ENCODE measurements around the gene TBCE. TPM values are rescaled to one million over a fixed set of nuclear protein-coding genes. Genes with fewer than 3 reads are reported as not detected.
"Not testable (repeated sequence)": the region's sequence is repeated elsewhere in the genome, so short reads cannot be mapped to it uniquely, and the experiment has no call there.

The TBCE gene
- polyA plus RNA-seq, 6 donors from 2014 or later, result 8.5 to 23.7 (median 13.3) TPM

DNA sequence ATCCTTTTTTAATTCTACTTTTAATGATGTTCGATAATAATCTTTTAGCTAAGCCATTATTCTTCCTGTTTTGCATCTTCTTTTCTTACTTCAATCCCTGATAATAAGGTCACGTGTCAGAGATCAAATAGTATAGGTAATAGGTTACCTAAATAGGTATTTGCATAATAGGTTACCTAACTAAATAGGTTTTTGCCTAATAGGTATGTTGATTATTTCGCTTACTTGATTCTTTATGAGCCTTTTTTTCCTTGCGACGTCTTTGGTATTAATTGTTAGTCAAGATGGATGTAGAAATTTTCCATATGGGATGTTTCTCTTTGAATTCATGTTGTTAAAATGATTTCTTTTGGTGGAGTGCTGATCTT is 36.3 kb upstream of the TBCE start:
- DNase-seq (no peak), ATAC-seq (ENCODE audit: low read depth in 2 of 2) (no peak)
- H3K4me3 Mint-ChIP-seq, result peak overlapping the region in 2 of 8 donors; percentile 4 to 42
- H3K36me3 Mint-ChIP-seq, result peaks cover 0 to 9% of the 10 kb centered on the region in 2 donors
- H3K27ac Mint-ChIP-seq, result peak overlapping the region in 2 of 6 donors; percentile 69 to 77
- peaks cover 16 to 40% (median 35%) of the 10 kb centered on the region in 3 donors for H3K4me1 Mint-ChIP-seq
- H3K9me3 Mint-ChIP-seq, result no peaks in the 10 kb centered on the region
- H3K27me3 Mint-ChIP-seq, result no peaks in the 10 kb centered on the region

DNA sequence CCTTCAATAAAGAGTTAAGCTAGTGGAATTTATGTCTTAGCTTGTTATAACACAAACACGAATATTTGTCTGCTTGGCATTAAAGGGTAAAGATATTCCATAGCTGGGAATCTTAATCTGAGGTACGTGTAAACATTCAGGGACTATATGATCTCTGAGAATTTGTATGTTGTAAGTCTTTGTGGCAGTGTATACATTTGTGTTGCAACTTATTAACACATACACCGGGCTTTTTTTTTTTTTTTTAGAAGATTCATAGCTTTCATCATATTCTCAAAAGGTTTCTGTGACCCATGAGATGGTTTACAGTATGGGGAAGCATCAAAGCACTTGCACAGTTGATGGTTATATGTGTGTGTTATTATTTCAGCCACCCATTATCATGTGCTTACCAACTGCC is 35.8 kb upstream of the TBCE start:
- H3K27ac Mint-ChIP-seq, result peak overlapping the region in 1 of 6 donors; percentile 77
- H3K4me1 Mint-ChIP-seq, result peaks cover 11 to 35% (median 30%) of the 10 kb centered on the region in 3 donors
- peaks cover 0 to 7% of the 10 kb centered on the region in 2 donors for H3K36me3 Mint-ChIP-seq
- no peaks in the 10 kb centered on the region for H3K9me3 Mint-ChIP-seq
- no peak for ATAC-seq (ENCODE audit: low read depth in 2 of 2)
- no peak for DNase-seq
- H3K4me3 Mint-ChIP-seq, result peak overlapping the region in 2 of 8 donors; percentile 8 to 42
- H3K27me3 Mint-ChIP-seq, result no peaks in the 10 kb centered on the region

DNA sequence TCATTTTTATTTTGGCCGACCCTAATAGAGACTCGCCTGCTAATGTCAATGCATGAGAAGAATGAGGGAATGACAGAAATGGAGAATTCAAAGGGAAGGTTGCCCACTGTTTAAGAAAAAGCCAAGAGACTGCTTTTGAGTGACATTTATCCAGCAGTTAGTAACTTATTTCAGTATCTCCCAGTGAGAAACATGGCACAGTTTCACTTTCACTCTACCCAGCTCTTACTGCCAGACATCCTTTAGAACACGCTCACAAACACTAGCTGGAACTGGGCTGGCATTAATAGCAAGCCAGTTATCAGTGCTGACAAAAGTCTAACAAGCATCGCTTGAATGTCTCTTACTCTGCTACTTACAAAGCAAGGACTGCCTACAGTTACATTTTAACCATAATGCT is 30.3 kb upstream of the TBCE start:
- no peaks in the 10 kb centered on the region for H3K9me3 Mint-ChIP-seq
- peak overlapping the region in 3 of 8 donors; percentile 10 to 34 (median 12) for H3K4me3 Mint-ChIP-seq
- no peaks in the 10 kb centered on the region for H3K27me3 Mint-ChIP-seq
- peaks cover 10 to 39% (median 29%) of the 10 kb centered on the region in 3 donors for H3K4me1 Mint-ChIP-seq
- DNase-seq (no peak), ATAC-seq (ENCODE audit: low read depth in 2 of 2) (peak; percentile 61 to 75)
- no peaks in the 10 kb centered on the region for H3K36me3 Mint-ChIP-seq
- peak overlapping the region in 4 of 6 donors; percentile 1 to 82 (median 42) for H3K27ac Mint-ChIP-seq

DNA sequence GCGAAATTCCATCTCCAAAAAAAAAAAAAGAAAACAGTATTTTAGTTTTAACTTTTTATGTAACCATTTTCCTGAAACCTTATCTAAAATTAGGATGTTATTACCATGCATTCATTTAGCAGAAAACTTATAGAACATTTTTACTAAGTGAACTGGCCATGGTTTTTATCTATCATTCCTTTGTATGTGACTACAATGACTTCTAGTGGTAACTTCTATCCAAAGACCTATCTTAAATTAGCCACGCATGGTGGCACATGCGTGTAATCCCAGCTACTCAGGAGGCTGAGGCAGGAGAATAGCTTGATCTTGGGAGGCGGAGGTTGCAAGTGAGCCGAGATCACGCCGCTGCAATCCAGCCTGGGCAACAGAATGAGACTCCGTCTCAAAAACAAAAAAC is 27.5 kb upstream of the TBCE start:
- peak overlapping the region in 2 of 6 donors; percentile 60 for H3K27ac Mint-ChIP-seq
- no peak for ATAC-seq (ENCODE audit: low read depth in 2 of 2)

DNA sequence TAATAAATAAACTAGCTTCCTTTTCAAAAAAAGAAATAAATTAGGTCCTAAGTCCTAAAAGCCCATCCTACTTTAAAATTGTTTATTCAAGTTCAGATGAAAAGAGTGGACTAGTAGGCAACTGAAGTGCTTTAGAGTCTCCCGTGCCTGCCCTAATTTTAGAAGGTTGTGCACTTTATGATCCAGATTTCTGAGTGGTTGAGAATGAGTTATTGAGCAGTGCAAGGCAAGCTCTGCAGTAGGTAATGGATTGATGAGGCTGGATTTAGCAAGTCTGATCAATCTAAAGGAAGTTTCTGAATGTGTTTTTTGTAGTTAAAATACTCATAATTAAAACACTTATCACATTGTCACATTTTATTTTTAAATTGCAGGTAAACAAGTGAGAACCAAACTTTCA is 25.9 kb upstream of the TBCE start:
- H3K27ac Mint-ChIP-seq, result peak overlapping the region in 1 of 6 donors; percentile 30
- no peak for ATAC-seq (ENCODE audit: low read depth in 2 of 2)
- H3K9me3 Mint-ChIP-seq, result no peaks in the 10 kb centered on the region
- peaks cover 12 to 15% (median 13%) of the 10 kb centered on the region in 3 donors for H3K4me1 Mint-ChIP-seq
- peaks cover 10 to 25% of the 10 kb centered on the region in 2 donors for H3K36me3 Mint-ChIP-seq
- no peak for DNase-seq
- no peaks in the 10 kb centered on the region for H3K27me3 Mint-ChIP-seq
- no peak overlapping the region for H3K4me3 Mint-ChIP-seq

More for the DNA sequence above, 27.5 kb upstream of the TBCE start:
- Mint-ChIP-seq H3K27me3 (no peaks in the 10 kb centered on the region), H3K36me3 (peaks cover 6 to 12% of the 10 kb centered on the region in 2 donors), H3K9me3 (no peaks in the 10 kb centered on the region), H3K4me3 (no peak overlapping the region), H3K4me1 (peaks cover 6 to 18% (median 12%) of the 10 kb centered on the region in 3 donors)
- no peak for DNase-seq

DNA sequence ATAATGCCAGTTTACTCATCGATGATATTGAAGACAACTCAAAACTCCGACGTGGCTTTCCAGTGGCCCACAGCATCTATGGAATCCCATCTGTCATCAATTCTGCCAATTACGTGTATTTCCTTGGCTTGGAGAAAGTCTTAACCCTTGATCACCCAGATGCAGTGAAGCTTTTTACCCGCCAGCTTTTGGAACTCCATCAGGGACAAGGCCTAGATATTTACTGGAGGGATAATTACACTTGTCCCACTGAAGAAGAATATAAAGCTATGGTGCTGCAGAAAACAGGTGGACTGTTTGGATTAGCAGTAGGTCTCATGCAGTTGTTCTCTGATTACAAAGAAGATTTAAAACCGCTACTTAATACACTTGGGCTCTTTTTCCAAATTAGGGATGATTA is 25.2 kb upstream of the TBCE start:
- Mint-ChIP-seq H3K27me3 (no peaks in the 10 kb centered on the region), H3K36me3 (peaks cover 10 to 25% of the 10 kb centered on the region in 2 donors), H3K4me1 (peaks cover 6 to 9% (median 8%) of the 10 kb centered on the region in 3 donors), H3K9me3 (no peaks in the 10 kb centered on the region), H3K4me3 (no peak overlapping the region), H3K27ac (peak overlapping the region in 1 of 6 donors; percentile 73)
- DNase-seq (no peak), ATAC-seq (ENCODE audit: low read depth in 2 of 2) (no peak)

DNA sequence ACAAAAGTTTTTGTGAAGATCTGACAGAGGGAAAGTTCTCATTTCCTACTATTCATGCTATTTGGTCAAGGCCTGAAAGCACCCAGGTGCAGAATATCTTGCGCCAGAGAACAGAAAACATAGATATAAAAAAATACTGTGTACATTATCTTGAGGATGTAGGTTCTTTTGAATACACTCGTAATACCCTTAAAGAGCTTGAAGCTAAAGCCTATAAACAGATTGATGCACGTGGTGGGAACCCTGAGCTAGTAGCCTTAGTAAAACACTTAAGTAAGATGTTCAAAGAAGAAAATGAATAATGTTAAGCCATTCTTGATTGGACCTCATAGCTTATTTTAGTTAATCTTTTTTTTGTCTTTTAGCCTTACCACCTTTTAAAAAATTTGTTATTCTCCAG is 24.8 kb upstream of the TBCE start:
- Mint-ChIP-seq H3K27ac (peak overlapping the region in 1 of 6 donors; percentile 73), H3K9me3 (no peaks in the 10 kb centered on the region), H3K27me3 (no peaks in the 10 kb centered on the region), H3K4me1 (peaks cover 5 to 7% (median 6%) of the 10 kb centered on the region in 3 donors), H3K4me3 (no peak overlapping the region), H3K36me3 (peaks cover 10 to 25% of the 10 kb centered on the region in 2 donors)
- DNase-seq (no peak), ATAC-seq (ENCODE audit: low read depth in 2 of 2) (no peak)

DNA sequence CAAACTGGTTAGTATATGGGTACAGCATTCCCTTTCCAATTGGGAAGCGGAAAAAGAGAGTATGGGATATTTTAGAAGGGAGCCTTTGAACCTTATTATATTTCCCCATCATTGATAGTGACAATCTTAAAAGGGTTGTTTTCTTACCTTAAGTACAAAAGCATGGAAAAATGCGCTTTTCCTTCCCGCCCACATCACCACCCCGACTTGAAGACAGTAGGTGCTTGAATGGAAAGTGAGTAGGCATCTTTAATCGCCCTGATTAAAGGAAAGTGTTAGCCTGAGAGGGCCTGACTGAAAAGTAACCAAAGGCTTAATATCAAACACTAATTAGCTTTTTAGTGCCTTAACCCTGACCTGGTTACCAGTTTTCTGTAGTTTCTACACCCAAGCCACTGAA is 23.5 kb upstream of the TBCE start:
- H3K36me3 Mint-ChIP-seq, result peaks cover 10 to 25% of the 10 kb centered on the region in 2 donors
- no peaks in the 10 kb centered on the region for H3K9me3 Mint-ChIP-seq
- peak overlapping the region in 1 of 6 donors; percentile 36 for H3K27ac Mint-ChIP-seq
- peaks cover 0 to 7% (median 5%) of the 10 kb centered on the region in 3 donors for H3K4me1 Mint-ChIP-seq
- DNase-seq, result no peak
- H3K4me3 Mint-ChIP-seq, result no peak overlapping the region
- H3K27me3 Mint-ChIP-seq, result no peaks in the 10 kb centered on the region
- no peak for ATAC-seq (ENCODE audit: low read depth in 2 of 2)

DNA sequence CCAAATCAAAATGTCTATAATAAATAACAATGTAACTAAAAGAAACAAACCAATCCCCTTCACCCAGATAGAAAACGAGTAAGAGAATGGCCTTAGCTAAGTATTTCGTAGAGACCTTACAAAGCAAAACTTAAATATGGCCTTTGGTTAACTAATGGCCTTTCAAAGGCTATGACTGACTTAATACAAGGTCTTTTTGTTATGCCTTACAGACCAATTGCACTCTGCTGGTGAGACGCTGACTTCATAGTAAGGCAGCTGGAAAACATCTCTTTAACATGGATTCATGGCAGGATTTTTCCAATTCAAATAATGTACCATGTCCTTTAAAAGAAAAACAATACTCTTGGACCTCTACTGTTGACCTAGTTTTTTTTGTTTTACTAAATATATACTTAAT is 15.8 kb upstream of the TBCE start:
- Mint-ChIP-seq H3K36me3 (no peaks in the 10 kb centered on the region), H3K4me1 (peaks cover 0 to 6% (median 0%) of the 10 kb centered on the region in 3 donors), H3K27me3 (no peaks in the 10 kb centered on the region), H3K9me3 (no peaks in the 10 kb centered on the region), H3K27ac (no peak overlapping the region), H3K4me3 (no peak overlapping the region)
- ATAC-seq (ENCODE audit: low read depth in 2 of 2) (no peak), DNase-seq (no peak)

DNA sequence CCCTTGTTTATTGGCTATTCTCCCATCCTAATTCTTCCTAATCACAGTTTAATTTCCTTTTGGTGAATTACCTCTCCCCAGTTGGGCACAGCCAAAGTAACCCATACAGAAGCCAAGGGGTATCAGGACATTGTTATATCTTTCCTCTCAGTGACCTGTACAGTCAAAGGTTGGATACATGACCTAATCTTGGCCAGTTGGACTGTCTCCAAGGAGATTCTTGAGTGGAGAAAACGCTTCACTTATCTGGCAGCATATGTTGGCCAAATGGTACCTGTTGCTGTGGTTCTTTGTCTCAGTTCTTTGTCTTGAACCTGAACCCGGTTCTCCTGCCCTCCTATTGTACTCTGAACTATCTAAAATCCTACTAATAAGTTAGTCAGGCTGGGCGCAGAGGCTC is 15.3 kb upstream of the TBCE start:
- Mint-ChIP-seq H3K4me1 (peaks cover 0 to 8% (median 0%) of the 10 kb centered on the region in 3 donors), H3K4me3 (no peak overlapping the region), H3K27me3 (no peaks in the 10 kb centered on the region), H3K36me3 (no peaks in the 10 kb centered on the region), H3K27ac (no peak overlapping the region), H3K9me3 (no peaks in the 10 kb centered on the region)
- no peak for ATAC-seq (ENCODE audit: low read depth in 2 of 2)
- DNase-seq, result no peak

DNA sequence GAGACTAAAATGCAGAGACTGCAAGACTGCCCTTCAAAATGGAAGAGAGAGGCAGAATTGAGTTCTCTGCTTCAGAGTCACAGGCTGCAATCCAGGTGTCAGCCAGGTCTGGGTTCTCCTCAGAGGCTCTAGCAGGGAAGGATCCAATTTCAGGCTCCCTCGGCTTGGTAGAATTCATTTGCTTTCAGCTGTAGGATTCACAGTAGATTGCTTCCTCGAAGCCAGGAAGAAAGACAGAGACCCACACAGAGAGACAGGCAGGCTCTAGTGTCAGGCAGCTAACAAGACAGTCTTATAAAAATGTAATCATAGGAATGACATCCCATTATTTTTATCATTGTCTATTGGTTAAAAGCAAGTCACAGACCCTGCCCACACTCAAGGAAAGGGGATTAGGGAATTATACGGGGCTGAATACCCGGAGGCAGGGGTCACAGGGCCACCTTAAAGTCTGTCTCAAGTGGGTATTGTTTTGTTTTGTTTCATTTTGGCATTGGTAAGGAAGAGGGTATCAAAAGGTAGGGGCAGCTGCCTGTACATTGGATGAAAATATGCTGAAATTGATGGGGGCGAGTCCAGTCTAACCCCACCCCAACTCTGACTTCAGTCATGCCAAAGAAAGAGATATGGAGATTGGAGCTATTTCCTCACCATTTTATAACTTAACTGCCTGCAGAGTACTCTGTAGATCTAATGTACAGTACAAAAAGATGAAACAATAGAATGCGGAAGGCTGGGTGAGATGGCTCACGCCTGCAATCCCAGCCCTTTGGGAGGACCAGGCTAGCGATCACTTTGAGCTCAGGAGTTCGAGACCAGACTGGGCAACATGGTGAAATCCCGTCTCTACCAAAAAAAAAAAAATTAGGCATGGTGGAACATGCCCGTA is 9.5 kb upstream of the TBCE start:
- DNase-seq, result no peak
- H3K4me3 Mint-ChIP-seq, result no peak overlapping the region
- H3K27ac Mint-ChIP-seq, result no peak overlapping the region
- ATAC-seq (ENCODE audit: low read depth in 2 of 2), result no peak
- peaks cover 0 to 7% (median 0%) of the 10 kb centered on the region in 3 donors for H3K27me3 Mint-ChIP-seq
- H3K36me3 Mint-ChIP-seq, result no peaks in the 10 kb centered on the region
- no peaks in the 10 kb centered on the region for H3K9me3 Mint-ChIP-seq
- H3K4me1 Mint-ChIP-seq, result peaks cover 0 to 15% (median 0%) of the 10 kb centered on the region in 3 donors

DNA sequence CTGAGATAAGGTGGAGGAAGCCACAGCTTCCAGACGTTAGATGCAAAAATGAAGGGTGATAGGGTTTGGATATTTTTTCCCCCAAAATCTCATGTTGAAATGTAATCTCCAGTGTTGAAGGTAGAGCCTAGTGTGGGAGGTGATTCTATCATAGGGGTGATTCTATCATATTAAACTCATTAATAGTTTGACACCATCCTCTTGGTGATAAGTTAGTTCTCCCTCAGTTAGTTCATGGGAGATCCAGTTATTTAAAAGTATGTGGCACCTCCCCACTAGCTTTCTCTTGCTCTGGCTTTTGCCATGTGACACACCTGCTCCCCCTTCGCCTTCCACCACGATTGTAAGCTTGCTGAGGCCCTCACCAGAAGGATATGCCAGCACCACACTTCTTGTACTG is 8.3 kb upstream of the TBCE start:
- DNase-seq, result no peak
- no peak for ATAC-seq (ENCODE audit: low read depth in 2 of 2)
- Mint-ChIP-seq H3K4me3 (no peak overlapping the region), H3K27ac (no peak overlapping the region), H3K9me3 (no peaks in the 10 kb centered on the region), H3K36me3 (no peaks in the 10 kb centered on the region), H3K27me3 (peaks cover 0 to 7% (median 0%) of the 10 kb centered on the region in 3 donors), H3K4me1 (peaks cover 0 to 15% (median 0%) of the 10 kb centered on the region in 3 donors)

DNA sequence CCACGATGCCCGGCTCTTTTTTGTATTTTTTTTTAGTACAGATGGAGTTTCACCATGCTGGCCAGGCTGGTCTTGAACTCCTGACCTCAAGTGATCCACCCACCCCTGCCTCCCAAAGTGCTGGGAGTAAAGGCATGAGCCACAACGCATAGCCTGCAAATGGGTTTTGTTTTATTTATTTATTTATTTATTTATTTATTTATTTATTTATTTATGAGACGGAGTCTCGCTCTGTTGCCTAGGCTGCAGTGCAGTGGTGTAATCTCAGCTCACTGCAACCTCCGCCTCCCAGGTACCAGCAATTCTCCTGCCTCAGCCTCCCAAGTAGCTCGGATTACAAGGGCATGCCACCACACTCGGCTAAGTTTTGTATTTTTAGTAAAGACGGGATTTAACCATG is 3.0 kb upstream of the TBCE start:
- not testable (repeated sequence) for H3K9me3 Mint-ChIP-seq; DNase-seq; H3K27ac Mint-ChIP-seq; H3K4me3 Mint-ChIP-seq; ATAC-seq (ENCODE audit: low read depth in 2 of 2); H3K36me3 Mint-ChIP-seq; H3K27me3 Mint-ChIP-seq
- peaks cover 13 to 29% (median 19%) of the 10 kb centered on the region in 3 donors for H3K4me1 Mint-ChIP-seq

DNA sequence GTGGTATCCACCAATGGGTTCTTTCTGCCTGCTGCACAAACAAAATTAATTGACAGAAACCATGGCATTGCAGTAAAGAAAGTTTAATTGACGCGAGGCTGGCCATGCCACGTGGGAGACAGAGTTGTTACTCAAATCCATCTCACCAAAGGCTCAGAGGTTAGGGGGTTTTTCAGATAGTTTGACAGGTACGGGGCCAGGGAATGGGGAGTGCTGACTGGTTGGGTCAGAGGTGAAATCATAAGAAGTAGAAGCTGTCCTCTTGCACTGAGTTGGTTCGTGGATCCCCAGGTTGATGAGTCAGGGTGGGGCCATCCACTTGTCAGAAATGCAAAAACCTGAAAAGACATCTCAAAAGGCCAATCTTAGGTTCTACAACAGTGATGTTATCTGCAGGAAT is 941 bp upstream of the TBCE start:
- Mint-ChIP-seq H3K4me3 (peak overlapping the region; percentile 92 to 99 (median 99)), H3K9me3 (no peaks in the 10 kb centered on the region), H3K36me3 (no peaks in the 10 kb centered on the region), H3K27me3 (no peaks in the 10 kb centered on the region), H3K27ac (peak overlapping the region in 4 of 6 donors; percentile 22 to 86 (median 72)), H3K4me1 (peaks cover 18 to 36% (median 19%) of the 10 kb centered on the region in 3 donors)
- DNase-seq (no peak), ATAC-seq (ENCODE audit: low read depth in 2 of 2) (no peak)

All from naive B cell (primary cell).